Measurements from ENCODE around the gene HMGB4.
A peak's percentile ranks its signal among the peaks of the same experiment; 100 is the strongest.

HMGB4 gene, protein sequence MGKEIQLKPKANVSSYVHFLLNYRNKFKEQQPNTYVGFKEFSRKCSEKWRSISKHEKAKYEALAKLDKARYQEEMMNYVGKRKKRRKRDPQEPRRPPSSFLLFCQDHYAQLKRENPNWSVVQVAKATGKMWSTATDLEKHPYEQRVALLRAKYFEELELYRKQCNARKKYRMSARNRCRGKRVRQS

DNA sequence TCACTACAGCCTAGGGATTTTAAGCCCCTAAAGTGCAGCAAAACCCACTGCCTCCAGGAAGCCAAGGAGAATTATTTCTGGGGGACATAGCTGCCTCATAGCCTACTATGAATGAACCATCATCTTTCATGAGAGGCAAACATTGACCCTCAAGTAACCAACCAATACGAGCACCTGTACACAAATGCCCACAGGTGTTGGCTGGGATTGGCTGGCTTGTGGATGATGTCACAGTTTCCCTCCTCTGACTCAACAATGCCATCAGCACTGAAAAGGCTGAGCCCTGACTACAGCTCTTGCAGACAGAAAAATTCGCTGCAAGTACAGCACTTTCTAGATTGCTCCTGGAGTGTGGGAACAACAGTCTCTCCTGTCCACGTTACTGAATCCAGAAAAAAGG lies at the start of gene HMGB4:
TSS of gene HMGB4 (plus strand) at position 301 of the 400 bp plus-strand sequence. CDS start 113 bp downstream, outside the sequence.
- no peak for DNase-seq

DNA sequence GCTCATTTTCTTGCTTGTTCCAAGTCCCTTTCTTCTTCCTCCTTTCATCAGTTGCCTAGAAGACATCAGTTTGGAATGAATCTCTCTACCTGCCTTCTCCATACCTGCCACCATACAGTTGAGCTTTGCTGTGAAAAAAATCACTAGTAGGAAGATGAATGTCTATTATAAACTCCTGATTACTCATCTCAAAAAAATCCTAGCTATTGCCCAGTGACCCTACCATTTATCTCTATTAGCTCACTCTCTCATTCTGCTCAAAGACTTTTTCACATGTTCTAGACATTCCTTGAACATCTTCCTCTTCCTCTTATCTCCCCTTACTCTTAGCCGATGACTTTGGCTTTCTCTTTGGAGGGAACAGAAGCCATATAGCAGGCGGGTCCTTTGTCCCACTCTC lies 49.7 kb upstream of the HMGB4 start:
- DNase-seq = no peak

DNA sequence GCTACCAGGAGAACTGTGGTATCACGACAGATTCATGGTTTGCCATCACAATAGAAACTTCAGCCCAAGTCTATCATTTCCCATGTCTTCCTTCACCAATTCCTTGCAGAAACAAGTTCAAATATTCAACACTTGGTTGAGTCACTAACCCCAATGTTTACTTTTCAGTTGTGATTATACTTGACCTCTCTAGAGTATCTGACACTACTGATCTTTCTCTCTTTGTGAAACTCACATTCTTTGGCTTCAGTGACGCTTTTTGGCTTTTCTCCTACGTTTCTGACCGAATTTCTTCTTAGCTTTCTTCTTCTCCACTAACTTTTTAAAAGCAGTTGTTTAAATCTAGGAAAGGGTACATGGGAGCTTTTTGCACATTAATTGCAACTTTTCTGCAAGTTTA lies 48.8 kb upstream of the HMGB4 start:
- DNase-seq = no peak

DNA sequence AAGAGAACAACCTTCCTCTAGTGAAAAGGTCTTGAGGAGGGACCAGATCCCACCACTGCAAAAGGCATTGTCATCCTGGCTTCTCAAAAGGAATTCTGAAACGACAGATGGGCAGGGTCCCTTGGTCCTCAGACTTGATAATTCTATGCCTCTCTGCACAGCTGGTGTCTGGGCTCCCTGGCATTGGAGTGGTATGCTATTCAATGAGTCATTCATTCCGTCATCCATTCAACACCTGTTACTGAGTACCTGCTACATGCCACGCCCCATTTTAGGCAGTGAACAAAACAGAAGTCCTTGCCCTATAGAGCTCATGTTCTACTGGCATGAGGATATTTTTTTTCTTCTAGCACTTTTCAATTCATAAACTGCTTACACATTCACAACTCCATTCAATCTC lies 45.8 kb upstream of the HMGB4 start:
- DNase-seq = peak; percentile 66 to 85

DNA sequence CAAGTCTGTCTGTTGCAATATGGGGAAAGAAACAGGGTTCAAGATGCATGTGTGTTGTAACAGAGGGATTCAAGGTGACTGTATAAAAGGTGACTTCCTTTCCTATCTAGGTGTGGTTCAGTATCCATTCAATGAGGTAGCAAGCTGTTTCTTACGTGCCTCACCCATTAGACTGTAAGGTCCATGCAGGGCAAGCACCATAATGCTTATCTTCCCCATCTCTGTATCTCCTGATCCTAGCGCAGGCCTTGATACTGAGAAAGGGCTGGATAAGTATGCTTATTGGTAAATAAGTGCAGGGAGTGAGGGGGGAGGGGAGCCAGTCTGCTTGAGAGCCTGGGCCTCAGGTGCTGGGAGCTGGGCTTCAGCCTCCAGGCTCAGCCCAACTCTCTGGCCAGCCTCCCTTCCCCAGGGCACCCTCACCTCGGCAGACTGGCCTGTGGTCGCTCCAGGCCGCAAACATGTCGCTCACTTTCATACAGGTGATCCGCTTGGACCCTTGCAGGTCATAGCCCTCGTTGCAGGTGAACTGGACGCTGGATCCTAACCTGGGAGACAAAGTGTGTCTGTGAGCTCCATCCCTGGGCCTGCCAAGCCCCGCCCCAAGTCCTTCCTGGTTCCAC lies 44.5 kb upstream of the HMGB4 start:
- no peak for DNase-seq

DNA sequence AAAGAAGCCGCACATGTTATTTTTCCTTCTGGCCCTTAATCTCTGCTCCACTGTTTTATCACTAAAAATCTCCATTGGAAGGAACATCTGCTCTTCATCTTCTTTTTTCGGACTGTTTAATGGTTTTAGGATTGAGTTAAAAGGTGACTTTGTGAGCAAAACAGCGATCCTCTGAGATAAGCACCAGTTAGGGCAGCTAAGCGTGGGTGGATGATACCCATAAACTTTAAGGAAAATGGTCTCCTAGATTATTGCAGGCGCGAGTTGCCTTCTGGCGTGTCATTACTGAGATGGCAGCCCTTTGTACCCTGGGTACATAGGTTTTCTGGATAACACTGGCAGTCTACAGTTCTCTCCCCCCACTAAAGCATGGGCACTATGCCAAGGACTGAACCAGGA lies 44.0 kb upstream of the HMGB4 start:
- DNase-seq = no peak

DNA sequence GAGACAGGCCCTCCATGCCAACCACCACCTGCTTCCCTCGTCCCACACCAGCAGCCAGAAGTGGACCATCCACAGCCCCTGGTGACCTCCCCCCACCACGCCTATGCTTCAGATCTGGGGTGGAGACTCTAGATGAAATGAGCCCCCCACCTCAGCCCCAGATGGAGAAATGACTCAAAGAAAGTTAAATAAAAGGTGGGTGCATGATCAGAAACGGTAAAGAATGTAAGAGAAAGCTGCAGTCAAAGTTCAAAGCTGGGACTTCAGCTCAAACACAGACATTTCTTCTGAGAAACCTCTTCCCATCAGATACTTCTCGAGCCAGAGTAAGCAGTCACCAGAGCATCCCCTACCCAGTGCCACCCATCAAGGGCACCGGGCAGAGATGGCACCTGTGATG lies 43.1 kb upstream of the HMGB4 start:
- no peak for DNase-seq

DNA sequence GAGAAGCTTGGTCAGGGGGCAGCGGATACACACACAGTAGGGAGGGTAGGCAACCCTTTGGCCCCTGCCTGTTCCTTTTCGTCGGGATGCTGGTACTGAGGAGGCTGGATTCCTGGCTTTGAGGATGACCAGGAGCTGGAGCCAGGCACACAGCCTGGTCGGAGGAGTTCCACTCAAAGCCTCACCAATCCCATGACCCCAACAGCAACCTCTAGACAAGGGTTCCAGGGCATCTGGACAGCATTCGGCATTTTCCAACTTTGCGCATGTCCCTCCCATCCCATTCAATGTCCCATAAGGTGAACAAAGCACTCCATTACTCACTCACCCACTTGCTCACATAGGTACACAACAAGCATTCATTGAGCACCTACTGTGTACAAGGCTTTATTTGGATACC lies 42.6 kb upstream of the HMGB4 start:
- no peak for DNase-seq

DNA sequence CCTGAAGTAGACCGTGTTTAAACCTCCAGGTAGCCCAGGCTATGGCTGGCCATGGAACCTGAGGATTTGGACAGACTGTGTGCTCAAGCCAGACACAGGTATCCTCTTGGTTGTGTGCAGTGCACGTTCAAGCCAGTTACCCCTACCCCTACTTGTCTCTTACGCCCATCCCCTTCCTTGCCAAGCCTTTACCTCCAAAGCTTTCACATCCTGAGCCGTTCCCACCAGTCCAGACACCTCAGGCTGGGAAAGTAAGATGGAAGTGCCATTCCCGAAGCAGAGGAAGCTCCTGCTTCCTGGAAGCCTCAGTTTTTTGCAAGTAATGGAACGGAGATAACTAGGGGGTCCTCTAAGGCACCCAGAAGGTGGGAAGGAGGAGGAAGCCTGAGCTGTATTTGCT lies 41.5 kb upstream of the HMGB4 start:
- no peak for DNase-seq

DNA sequence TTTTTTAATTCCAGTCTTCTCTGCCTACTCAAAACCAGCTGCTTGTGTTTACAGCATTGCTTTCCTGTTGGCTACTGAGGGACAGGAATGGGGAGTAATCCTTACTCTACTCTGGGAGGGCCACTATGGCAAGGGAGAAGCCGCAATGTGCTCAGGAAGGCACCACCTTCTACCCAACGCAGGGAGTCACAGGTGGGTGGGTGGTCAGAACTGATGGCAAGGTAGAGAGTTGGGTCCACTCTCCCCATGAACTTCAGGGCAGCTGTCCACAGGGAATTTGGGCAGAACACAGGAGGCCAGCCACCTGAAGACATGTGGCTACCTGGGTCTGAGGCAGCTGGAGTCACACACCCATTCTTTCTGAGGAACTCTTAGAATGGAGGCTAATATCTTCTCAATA lies 40.5 kb upstream of the HMGB4 start:
- DNase-seq = no peak

DNA sequence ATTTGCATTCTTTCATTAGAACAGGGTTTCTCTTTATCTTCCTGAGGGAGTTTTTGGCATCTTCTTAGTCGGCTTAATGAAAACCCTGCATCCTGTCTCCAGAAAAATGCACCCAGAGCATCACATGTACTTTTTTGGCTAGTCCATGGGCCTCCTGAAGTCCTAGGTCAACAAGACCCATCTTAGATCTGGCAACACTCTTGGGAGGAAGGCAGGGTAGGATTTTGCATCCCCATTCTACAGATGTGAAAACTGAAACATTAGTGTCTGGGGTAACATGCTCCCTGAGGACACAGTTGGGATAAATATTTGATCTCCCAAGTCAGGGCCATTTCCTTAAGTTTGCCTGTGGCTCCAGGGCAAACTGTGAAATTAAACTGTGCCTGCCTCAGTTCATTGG lies 40.0 kb upstream of the HMGB4 start:
- no peak for DNase-seq

DNA sequence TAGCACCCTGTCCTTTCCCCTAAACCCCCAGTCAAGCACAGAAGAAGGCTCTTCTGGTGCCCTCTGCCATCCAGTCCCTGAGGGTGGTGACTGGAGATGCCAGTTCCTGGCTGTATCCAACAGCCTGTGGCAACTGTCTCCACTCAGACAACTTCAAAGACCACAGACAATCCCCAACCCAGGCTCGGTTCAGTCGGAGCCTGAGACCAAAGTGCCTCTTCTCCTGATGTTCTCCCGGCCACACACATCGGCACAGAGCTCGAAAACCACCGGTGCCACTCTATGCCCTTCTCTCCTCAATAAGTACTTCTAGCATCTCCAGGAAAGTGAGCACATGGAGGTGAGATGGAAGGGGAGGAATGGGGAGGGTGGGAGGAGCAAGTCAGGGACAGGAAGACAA lies 39.6 kb upstream of the HMGB4 start:
- DNase-seq = no peak

DNA sequence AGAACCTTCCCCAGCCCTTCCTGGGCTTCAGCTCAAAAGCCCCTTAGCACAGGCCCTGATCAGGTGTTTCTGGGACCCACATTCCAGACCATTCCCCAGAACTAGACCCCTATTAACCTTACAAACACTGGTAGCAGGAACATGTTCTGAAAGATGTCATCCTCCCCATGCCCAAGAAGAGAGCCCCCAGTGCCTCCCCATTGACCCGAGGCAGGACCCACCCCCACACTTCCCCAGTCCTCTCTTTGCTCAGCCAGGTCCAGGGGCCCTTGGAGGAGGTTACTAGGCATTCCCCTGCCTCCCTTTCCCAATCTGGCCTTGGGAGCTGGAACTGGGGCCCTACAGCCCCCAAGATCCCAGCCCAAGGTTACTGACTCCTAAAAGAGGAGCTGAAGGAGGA lies 38.9 kb upstream of the HMGB4 start:
- no peak for DNase-seq

DNA sequence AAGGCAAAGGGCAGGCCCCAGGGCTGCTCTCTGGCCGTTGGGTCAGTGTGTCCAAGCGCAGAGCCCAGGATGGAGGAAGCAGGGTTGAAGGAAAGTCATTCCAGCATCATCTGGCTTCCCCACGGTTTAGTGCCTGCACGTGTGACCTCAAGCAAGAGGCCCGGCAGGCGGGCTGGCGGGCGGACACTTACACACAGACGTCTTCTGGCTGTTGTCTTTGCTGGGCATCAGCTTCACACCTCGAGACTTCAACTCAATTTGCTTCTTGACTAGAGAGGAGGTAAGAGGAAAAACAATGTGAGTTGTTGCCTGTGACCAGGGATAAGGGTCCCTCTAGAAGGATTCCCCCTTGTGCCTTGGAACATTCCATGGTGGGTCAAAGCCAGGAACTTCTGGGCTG lies 38.4 kb upstream of the HMGB4 start:
- no peak for DNase-seq

DNA sequence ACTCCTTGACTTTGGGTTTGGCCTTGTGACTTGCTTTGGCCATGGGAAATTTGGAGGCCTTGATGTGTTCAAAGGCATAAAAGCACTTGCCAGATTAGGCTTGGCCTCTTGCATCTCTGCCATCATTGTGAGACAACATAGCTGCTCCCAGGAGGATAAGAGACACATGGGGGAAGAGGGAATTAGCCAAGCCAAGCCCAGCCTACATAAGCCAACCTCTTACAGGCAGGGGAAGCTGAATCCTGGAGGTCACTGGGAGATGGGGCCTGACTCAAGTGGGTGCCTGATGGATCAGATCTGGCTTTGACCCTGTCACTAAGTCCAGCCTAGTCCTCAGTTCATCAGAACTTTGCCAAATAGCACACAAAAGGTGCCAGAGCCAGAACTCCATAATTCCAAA lies 37.6 kb upstream of the HMGB4 start:
- no peak for DNase-seq

DNA sequence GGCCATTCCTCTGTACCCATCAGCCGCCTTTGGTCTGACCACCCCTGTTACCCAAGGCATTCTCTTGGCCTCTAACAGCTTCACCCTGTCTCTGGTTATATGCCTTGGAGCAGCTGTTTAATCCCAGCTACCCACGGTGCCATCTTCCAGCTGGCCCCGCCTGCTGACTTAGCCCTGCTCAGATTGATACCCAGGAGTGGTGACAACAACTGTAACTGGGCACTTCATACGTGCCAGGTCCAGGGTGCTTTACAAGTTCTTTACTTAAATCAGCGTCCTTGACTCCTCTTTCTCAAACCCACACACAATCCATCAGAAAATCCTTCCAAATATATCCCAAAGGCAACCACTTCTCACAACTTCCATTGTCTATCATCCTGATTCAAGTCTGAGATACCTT lies 37.2 kb upstream of the HMGB4 start:
- no peak for DNase-seq

DNA sequence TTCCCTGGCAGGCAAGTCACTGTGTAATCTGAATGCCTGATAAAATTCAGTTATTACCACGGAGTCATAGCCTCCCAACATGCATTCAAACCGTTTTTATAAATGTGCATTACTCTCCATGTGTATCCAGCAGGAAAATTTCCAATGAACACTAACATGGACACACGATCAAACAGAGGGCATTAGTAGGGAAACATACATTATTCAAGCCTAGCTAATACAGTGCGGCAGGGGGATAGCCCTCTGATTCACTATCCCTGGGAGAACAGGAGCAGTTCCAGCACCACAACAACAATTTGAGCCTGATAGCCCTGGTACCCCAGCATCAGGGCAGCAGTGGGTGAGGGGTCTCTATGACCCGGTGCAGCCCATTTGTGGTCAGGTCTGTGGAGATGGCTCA lies 35.8 kb upstream of the HMGB4 start:
- no peak for DNase-seq

DNA sequence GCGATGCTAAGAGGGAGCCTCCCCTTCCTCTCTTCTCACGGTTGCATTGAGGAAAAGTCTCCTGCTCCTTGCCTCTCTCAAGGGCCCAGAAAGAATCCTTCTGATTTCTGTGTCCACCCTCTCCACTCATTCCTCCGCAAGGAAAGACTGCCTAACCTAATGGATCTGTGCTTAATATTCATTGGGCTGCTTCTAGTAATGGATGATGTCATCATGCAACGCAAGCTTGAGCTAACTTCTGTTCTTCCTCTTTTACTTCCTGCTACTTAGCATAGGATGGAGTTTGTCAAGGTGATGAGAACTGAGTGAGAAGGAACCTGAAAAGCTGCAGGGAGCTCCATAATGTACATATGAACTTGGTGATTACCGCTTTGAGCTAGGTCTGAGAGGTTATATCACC lies 35.2 kb upstream of the HMGB4 start:
- DNase-seq = no peak

DNA sequence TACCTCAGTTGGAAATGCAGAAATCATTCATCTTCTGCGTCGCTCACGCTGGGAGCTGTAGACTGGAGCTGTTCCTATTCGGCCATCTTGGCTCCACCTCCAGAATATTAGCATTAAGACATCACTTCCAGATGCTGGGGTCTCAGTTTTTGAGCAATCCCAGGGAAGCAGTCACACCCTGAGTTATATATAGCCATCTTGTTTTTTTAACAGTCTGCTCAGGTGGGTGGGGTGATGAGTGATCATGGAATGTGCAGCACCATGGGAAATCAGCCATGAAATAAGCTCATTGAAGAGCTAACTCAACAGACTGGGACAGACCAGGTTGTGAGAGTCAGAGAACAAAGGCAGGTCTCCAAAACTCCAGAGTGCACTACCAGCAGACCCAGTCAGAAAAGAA lies 27.0 kb upstream of the HMGB4 start:
- no peak for DNase-seq

DNA sequence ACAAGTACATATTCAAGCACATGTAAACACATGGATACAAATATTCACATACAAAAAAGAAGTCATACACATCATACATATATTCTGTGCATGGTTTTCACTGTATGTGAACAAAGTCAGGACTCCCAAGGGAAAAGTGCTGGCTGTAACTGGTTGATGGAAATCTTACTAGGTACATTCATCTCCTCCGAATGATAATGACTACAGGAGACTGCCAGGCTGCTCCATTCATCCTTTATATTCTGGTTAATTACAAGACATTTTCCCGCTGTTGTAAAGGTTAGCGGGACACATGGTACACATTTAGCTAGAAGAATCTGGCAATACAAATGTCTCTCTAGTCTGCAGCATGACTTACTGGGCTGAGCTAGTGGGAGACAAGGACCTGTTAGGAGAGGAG lies 26.2 kb upstream of the HMGB4 start:
- no peak for DNase-seq

DNA sequence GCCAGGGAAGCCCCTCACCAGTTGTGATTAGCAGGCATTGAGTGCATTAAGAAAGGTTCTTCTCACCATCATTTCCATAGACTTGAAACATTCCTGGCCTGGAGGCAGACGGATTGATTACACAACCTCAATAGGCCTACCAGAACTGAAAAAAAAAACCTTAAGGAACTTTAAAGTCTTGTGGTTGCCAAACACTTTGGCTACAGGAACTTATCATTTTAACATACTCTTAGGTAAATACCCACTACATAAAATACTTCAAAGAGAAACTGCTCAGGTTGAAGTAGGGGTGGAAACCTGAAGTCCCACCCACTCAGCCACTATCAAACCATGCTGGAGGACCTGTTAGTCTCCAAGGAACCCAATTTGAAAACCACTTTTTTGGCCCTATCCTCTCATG lies 22.4 kb upstream of the HMGB4 start:
- DNase-seq = no peak

DNA sequence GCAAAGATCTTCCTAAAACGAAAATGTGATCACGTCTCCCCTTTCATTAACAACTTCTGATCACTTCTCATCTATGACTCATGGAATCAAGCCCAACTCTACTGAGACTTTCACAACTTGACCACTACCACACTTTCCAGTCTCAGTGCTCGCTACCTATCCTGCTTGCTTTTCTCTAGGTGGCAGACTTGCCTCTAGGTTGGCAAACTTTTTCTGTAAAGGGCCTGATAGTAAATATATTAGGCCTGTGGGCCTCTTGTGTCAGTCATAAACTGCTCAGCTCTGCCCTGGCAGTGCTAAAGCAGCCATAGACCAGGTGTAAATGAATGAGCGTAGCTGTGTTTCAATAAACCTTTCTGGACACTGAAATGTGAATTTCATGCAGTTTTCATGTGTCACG lies 21.5 kb upstream of the HMGB4 start:
- peak in 1 of 2 experiments; percentile 4 for DNase-seq

DNA sequence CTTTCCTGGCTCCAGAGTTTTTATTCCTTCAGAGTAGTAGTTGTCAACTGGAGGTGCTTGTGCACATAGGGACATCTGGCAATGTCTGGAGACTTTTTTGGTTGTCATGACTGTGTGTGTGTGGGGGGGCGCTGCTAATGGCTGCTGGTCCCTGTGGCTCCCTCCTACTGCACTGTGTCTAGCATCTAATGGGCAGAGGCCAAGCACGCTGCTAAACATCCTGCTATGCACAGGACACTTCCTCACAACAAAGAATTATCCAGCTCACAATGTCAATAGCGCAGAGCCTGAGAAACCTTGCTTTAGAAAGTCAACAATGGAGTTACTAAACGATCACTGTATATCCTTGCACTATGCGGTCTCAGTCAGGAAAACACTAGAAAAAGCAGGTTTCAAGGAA lies 19.7 kb upstream of the HMGB4 start:
- no peak for DNase-seq

DNA sequence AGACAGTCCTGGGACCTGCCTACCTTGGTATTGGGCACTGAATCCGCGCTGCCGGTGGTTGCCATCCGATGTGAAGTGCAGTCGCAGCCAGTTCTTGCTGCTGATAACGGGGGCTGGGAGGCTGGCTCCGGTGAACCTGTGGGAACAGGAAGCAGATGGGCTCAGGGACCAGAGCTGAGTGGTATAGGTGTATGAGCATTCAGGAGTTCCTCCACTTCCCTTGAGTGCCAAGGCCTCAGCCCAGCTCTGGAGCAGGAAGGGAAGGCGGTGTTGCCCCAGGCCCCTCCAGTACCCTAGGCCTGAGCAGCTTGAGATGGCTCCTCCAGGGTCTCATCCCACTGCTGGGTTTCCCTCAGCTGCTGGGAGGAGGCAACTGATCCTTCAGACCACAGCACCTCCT lies 17.0 kb upstream of the HMGB4 start:
- DNase-seq = no peak

DNA sequence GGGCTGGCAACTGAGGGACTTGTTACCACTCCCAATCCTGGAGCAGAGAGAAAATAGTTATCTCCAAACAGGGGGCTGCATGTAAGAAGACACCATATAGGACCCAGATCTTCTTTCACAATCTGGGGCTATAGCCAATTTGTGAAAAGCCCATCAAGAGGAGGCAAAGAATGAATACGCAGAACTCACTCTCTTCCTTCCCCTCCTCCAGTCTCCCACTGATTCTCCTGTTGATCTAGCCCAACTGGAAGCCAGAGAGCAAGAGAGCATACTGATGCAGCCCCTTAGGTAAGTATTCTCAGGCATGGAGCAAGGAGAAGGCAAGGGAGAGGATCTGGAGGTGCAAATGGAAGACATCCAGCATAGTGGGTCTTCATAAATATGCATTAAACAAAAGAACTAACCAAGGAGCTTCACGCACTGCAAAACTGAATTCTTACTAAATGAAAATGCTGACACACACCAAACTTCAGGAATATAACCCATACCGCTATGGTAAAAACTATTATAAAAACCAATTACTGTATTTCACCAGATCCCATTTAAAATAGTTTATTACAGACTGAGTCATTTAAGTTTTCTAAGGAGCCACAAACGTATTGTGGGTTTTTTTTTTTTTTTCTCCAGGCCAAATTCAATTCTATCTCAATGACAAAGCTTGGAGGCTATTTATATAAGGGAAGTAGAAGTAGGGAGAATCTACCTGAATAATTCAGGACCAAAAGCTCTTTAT lies 15.5 kb upstream of the HMGB4 start:
- no peak for DNase-seq
